Transverse colon (tissue), 4 donors: ENCODE data around the gene LDHAL6A.

ENCODE experiments used
- POLR2AphosphoS5 ChIP-seq, 3 donors: sonication (generic); formaldehyde crosslinking; IDR thresholded peaks; one replicate each; pipeline ENCODE4 v1.6.1; 2016; ENCODE audit warnings: antibody characterized with exemption in 3 of 3
- TF ChIP-seq, protein P1 (sequence below), 5 experiments: fragments of 200-600 bp in 3 of 5; fragments of 450-650 bp in 2 of 5; sonication (generic) in 3 of 5; IDR thresholded peaks; 1 replicate in 2 of 5; 2 replicates in 3 of 5; pipeline ENCODE4 v1.5.1; 2016 to 2017; ENCODE audit warnings: antibody characterized with exemption in 5 of 5, inconsistent platforms in 3 of 5, mild to moderate bottlenecking in 2 of 5, moderate library complexity in 1 of 5

DNA sequence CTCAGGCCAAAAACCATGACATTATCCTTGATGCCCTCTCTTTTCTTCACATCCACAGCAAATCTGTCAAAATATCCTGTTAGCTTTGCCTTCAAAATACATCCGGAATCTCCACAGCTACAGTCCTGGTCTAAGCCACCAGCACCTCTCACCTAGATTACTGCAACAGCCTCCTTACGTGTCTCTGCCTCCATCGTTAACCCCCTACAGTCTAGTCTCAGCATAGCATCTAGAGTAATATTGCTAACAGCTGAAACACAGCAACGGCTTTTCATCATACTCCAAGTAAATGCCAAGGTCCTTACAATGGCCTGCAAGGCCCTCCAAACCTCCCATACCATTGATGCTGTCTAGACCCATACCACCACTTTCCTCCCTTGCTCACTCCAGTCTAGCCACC is 66.7 kb downstream of the LDHAL6A start:
- TF ChIP-seq POLR2AphosphoS5 (IDR thresholded peaks at IDR 0.05): no peak
- TF ChIP-seq, protein P1, sequence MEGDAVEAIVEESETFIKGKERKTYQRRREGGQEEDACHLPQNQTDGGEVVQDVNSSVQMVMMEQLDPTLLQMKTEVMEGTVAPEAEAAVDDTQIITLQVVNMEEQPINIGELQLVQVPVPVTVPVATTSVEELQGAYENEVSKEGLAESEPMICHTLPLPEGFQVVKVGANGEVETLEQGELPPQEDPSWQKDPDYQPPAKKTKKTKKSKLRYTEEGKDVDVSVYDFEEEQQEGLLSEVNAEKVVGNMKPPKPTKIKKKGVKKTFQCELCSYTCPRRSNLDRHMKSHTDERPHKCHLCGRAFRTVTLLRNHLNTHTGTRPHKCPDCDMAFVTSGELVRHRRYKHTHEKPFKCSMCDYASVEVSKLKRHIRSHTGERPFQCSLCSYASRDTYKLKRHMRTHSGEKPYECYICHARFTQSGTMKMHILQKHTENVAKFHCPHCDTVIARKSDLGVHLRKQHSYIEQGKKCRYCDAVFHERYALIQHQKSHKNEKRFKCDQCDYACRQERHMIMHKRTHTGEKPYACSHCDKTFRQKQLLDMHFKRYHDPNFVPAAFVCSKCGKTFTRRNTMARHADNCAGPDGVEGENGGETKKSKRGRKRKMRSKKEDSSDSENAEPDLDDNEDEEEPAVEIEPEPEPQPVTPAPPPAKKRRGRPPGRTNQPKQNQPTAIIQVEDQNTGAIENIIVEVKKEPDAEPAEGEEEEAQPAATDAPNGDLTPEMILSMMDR (IDR thresholded peaks at IDR 0.05): no peak
